Natural killer cell treated with Interleukin-12 subunit alpha and Interleukin-12 subunit beta and Interleukin-15 and Interleukin-18, amount 100 ng/mL, for 72 hours (primary cell): ENCODE measurements around the gene SMTNL1. TPM values are rescaled to one million over a fixed set of nuclear protein-coding genes. Genes with fewer than 3 reads are reported as not detected.
"Not testable (repeated sequence)": the region's sequence is repeated elsewhere in the genome, so short reads cannot be mapped to it uniquely, and the experiment has no call there.

Experiments used
- ATAC-seq, 2 donors: fragments of 150-1000 bp; cut with Tn5 transposase in 1 of 2; sonication (Bioruptor Pico), chemical (Tn5 transposase) in 1 of 2; 2 replicates each; pipeline ENCODE4 v1.10.0; 2021
- DNase-seq: peaks from one replicate; pipeline ENCODE4 v3.0.0; 2022; ENCODE audit warnings: low spot score
- H3K27ac Mint-ChIP-seq, 2 donors: 1 replicate in 1 of 2; 2 replicates in 1 of 2; pipeline ENCODE4 v1.8.0; 2022; ENCODE audit warnings: mixed read lengths in 2 of 2, mild to moderate bottlenecking in 1 of 2, moderate library complexity in 1 of 2
- H3K27me3 Mint-ChIP-seq, 2 donors: 1 replicate in 1 of 2; 2 replicates in 1 of 2; pipeline ENCODE4 v1.8.0; 2022; ENCODE audit warnings: mixed read lengths in 2 of 2
- H3K36me3 Mint-ChIP-seq: one replicate; pipeline ENCODE4 v1.8.0; 2022; ENCODE audit warnings: mixed read lengths
- H3K4me1 Mint-ChIP-seq, 2 donors: 1 replicate in 1 of 2; 2 replicates in 1 of 2; pipeline ENCODE4 v1.8.0; 2022; ENCODE audit warnings: low read depth in 2 of 2, mixed read lengths in 2 of 2, mild to moderate bottlenecking in 1 of 2
- H3K4me3 Mint-ChIP-seq: one replicate; pipeline ENCODE4 v1.8.0; 2022; ENCODE audit warnings: mixed read lengths
- H3K9me3 Mint-ChIP-seq: 2 replicates; pipeline ENCODE4 v1.8.0; 2022; ENCODE audit warnings: mixed read lengths
- total RNA-seq, 2 donors: library from RNA; stranded (reverse); gene quantifications; one replicate each; pipeline ENCODE4 v1.2.3, GENCODE V29; 2022

Gene SMTNL1
- total RNA-seq, 2 donors from 2014 or later = not detected

GRCh38 chr11:57515332-57516060 is 21.9 kb upstream of the SMTNL1 start, which contains the start of gene SLC43A1:
Gene SLC43A1, minus strand, starts transcription at chr11:57515702. Its CDS starts 1,591 bp downstream, at chr11:57514111.
- Mint-ChIP-seq H3K9me3 (no peaks in the 10 kb centered on the region), H3K36me3 (no peaks in the 10 kb centered on the region), H3K4me1 (peaks cover 13 to 17% of the 10 kb centered on the region in 2 donors), H3K27ac (peak within 1 kb of the TSS; percentile 54 to 75), H3K4me3 (peak within 1 kb of the TSS; percentile 87), H3K27me3 (peaks cover 0 to 6% of the 10 kb centered on the region in 2 donors)
- ATAC-seq (peak; percentile 64 to 66), DNase-seq (no peak)

- H3K9me3 Mint-ChIP-seq = no peaks in the 10 kb centered on the region
- peaks cover 13 to 17% of the 10 kb centered on the region in 2 donors for H3K4me1 Mint-ChIP-seq
- peak overlapping the region in 1 of 2 donors; percentile 54 for H3K27ac Mint-ChIP-seq
- no peaks in the 10 kb centered on the region for H3K36me3 Mint-ChIP-seq
- no peak for ATAC-seq
- peak overlapping the region; percentile 87 for H3K4me3 Mint-ChIP-seq
- peaks cover 0 to 6% of the 10 kb centered on the region in 2 donors for H3K27me3 Mint-ChIP-seq
- no peak for DNase-seq
These were observed 21.3 kb upstream of the SMTNL1 start for GRCh38 chr11:57516061-57516443.

- Mint-ChIP-seq H3K9me3 (no peaks in the 10 kb centered on the region), H3K27me3 (peaks cover 0 to 6% of the 10 kb centered on the region in 2 donors), H3K4me3 (no peak overlapping the region), H3K36me3 (no peaks in the 10 kb centered on the region), H3K27ac (no peak overlapping the region), H3K4me1 (peaks cover 1% of the 10 kb centered on the region in 2 donors)
- no peak for DNase-seq
- ATAC-seq = no peak
These were observed 16.3 kb upstream of the SMTNL1 start for GRCh38 chr11:57521116-57521515.

GRCh38 chr11:57523419-57523818 is 14.0 kb upstream of the SMTNL1 start:
- no peak overlapping the region for H3K4me3 Mint-ChIP-seq
- H3K4me1 Mint-ChIP-seq = peaks cover 0 to 6% of the 10 kb centered on the region in 2 donors
- peaks cover 12% of the 10 kb centered on the region for H3K36me3 Mint-ChIP-seq
- H3K27me3 Mint-ChIP-seq = peaks cover 0 to 6% of the 10 kb centered on the region in 2 donors
- H3K9me3 Mint-ChIP-seq = no peaks in the 10 kb centered on the region
- H3K27ac Mint-ChIP-seq = no peak overlapping the region
- DNase-seq (no peak), ATAC-seq (no peak)

GRCh38 chr11:57527056-57527631 is 10.3 kb upstream of the SMTNL1 start:
- ATAC-seq = no peak
- peak overlapping the region in 1 of 2 donors; percentile 1 for H3K27ac Mint-ChIP-seq
- no peaks in the 10 kb centered on the region for H3K27me3 Mint-ChIP-seq
- H3K4me1 Mint-ChIP-seq = peaks cover 18 to 29% of the 10 kb centered on the region in 2 donors
- H3K4me3 Mint-ChIP-seq = no peak overlapping the region
- peaks cover 12% of the 10 kb centered on the region for H3K36me3 Mint-ChIP-seq
- no peaks in the 10 kb centered on the region for H3K9me3 Mint-ChIP-seq
- DNase-seq = no peak

GRCh38 chr11:57529012-57529411 is 8.4 kb upstream of the SMTNL1 start:
- no peak for ATAC-seq
- Mint-ChIP-seq H3K9me3 (no peaks in the 10 kb centered on the region), H3K27ac (peak overlapping the region in 1 of 2 donors; percentile 88), H3K4me1 (peaks cover 22 to 29% of the 10 kb centered on the region in 2 donors), H3K36me3 (peaks cover 12% of the 10 kb centered on the region), H3K4me3 (peak overlapping the region; percentile 98), H3K27me3 (no peaks in the 10 kb centered on the region)
- DNase-seq = no peak

- H3K4me3 Mint-ChIP-seq = peak overlapping the region; percentile 98
- H3K36me3 Mint-ChIP-seq = peaks cover 12% of the 10 kb centered on the region
- H3K27me3 Mint-ChIP-seq = no peaks in the 10 kb centered on the region
- H3K4me1 Mint-ChIP-seq = peaks cover 22 to 29% of the 10 kb centered on the region in 2 donors
- no peaks in the 10 kb centered on the region for H3K9me3 Mint-ChIP-seq
- peak in 1 of 2 donors; percentile 31 for ATAC-seq
- peak overlapping the region; percentile 88 to 99 for H3K27ac Mint-ChIP-seq
- no peak for DNase-seq
These were observed 7.2 kb upstream of the SMTNL1 start for GRCh38 chr11:57530215-57530595.

- peak; percentile 98 for ATAC-seq
- peaks cover 12% of the 10 kb centered on the region for H3K36me3 Mint-ChIP-seq
- no peaks in the 10 kb centered on the region for H3K9me3 Mint-ChIP-seq
- H3K27me3 Mint-ChIP-seq = no peaks in the 10 kb centered on the region
- H3K4me3 Mint-ChIP-seq = peak within 1 kb of the TSS; percentile 98
- H3K27ac Mint-ChIP-seq = peak within 1 kb of the TSS; percentile 88 to 99
- peak; percentile 96 for DNase-seq
- H3K4me1 Mint-ChIP-seq = peaks cover 22 to 29% of the 10 kb centered on the region in 2 donors
These were observed 6.5 kb upstream of the SMTNL1 start, which contains the start of gene TIMM10 for GRCh38 chr11:57530596-57531507. Gene TIMM10, minus strand, starts transcription at chr11:57530754. Its CDS starts 565 bp downstream, at chr11:57530189.

- H3K36me3 Mint-ChIP-seq, H3K9me3 Mint-ChIP-seq, H3K4me3 Mint-ChIP-seq, DNase-seq, H3K27me3 Mint-ChIP-seq, H3K27ac Mint-ChIP-seq, ATAC-seq: not testable (repeated sequence)
- H3K4me1 Mint-ChIP-seq = peaks cover 17 to 23% of the 10 kb centered on the region in 2 donors
These were observed 2.9 kb upstream of the SMTNL1 start for GRCh38 chr11:57534449-57534848.

- H3K27ac Mint-ChIP-seq = no peak overlapping the region
- H3K36me3 Mint-ChIP-seq = no peaks in the 10 kb centered on the region
- ATAC-seq (no peak), DNase-seq (no peak)
- H3K27me3 Mint-ChIP-seq = no peaks in the 10 kb centered on the region
- no peak overlapping the region for H3K4me3 Mint-ChIP-seq
- H3K9me3 Mint-ChIP-seq = no peaks in the 10 kb centered on the region
- no peaks in the 10 kb centered on the region for H3K4me1 Mint-ChIP-seq
These were observed 1.9 kb downstream of the SMTNL1 start for GRCh38 chr11:57539342-57539741.

GRCh38 chr11:57541169-57541568 is 3.8 kb downstream of the SMTNL1 start:
- no peak overlapping the region for H3K4me3 Mint-ChIP-seq
- H3K27ac Mint-ChIP-seq = no peak overlapping the region
- no peaks in the 10 kb centered on the region for H3K4me1 Mint-ChIP-seq
- H3K36me3 Mint-ChIP-seq = no peaks in the 10 kb centered on the region
- DNase-seq (no peak), ATAC-seq (no peak)
- H3K9me3 Mint-ChIP-seq = no peaks in the 10 kb centered on the region
- no peaks in the 10 kb centered on the region for H3K27me3 Mint-ChIP-seq

GRCh38 chr11:57542582-57542981 is 5.2 kb downstream of the SMTNL1 start:
- ATAC-seq (no peak), DNase-seq (no peak)
- Mint-ChIP-seq H3K36me3 (no peaks in the 10 kb centered on the region), H3K27me3 (no peaks in the 10 kb centered on the region), H3K9me3 (no peaks in the 10 kb centered on the region), H3K27ac (peak overlapping the region in 1 of 2 donors; percentile 36), H3K4me3 (no peak overlapping the region), H3K4me1 (peaks cover 4 to 7% of the 10 kb centered on the region in 2 donors)

GRCh38 chr11:57543593-57543992 is 6.2 kb downstream of the SMTNL1 start:
- DNase-seq = no peak
- no peaks in the 10 kb centered on the region for H3K27me3 Mint-ChIP-seq
- H3K27ac Mint-ChIP-seq = no peak overlapping the region
- no peak for ATAC-seq
- H3K4me3 Mint-ChIP-seq = no peak overlapping the region
- H3K9me3 Mint-ChIP-seq = no peaks in the 10 kb centered on the region
- peaks cover 11% of the 10 kb centered on the region in 2 donors for H3K4me1 Mint-ChIP-seq
- no peaks in the 10 kb centered on the region for H3K36me3 Mint-ChIP-seq
